Spleen (tissue), 11 donors: ENCODE data around the gene PLEKHM3. TPM values are rescaled to one million over a fixed set of nuclear protein-coding genes. Genes with fewer than 3 reads are reported as not detected.

Experiments used
- DNase-seq: peaks from one replicate; pipeline ENCODE4 v3.0.0-alpha.2; 2020
- H3K27ac ChIP-seq, 8 donors: fragments of 200-600 bp; sonication (generic) in 7 of 8; 1 replicate in 4 of 8; 2 replicates in 4 of 8; pipeline versions ENCODE4 v1.5.0 to v1.8.0; 2016 to 2021; ENCODE audit warnings: inconsistent platforms in 4 of 8, mild to moderate bottlenecking in 4 of 8, moderate library complexity in 1 of 8
- H3K27me3 ChIP-seq, 7 donors: fragments of 200-600 bp; sonication (generic) in 6 of 7; replicated peaks in 1 of 7; 1 replicate in 4 of 7; 2 replicates in 3 of 7; pipeline versions ENCODE4 v1.5.0 to v1.8.0; 2016 to 2021; ENCODE audit warnings: inconsistent platforms in 3 of 7, mild to moderate bottlenecking in 1 of 7
- H3K36me3 ChIP-seq, 6 donors: fragments of 200-600 bp; sonication (generic) in 5 of 6; 1 replicate in 4 of 6; 2 replicates in 2 of 6; pipeline versions ENCODE4 v1.5.0 to v1.8.0; 2016 to 2021; ENCODE audit warnings: inconsistent platforms in 2 of 6
- H3K4me1 ChIP-seq, 6 donors: fragments of 200-600 bp; sonication (generic) in 5 of 6; 1 replicate in 3 of 6; 2 replicates in 3 of 6; pipeline versions ENCODE4 v1.5.0 to v1.8.0; 2016 to 2021; ENCODE audit warnings: inconsistent platforms in 3 of 6
- H3K4me3 ChIP-seq, 8 donors: fragments of 200-600 bp; sonication (generic) in 7 of 8; 1 replicate in 4 of 8; 2 replicates in 4 of 8; pipeline versions ENCODE4 v1.5.0 to v1.8.0; 2016 to 2021; ENCODE audit warnings: inconsistent platforms in 4 of 8, mild to moderate bottlenecking in 4 of 8, moderate library complexity in 2 of 8
- H3K9me3 ChIP-seq, 8 donors: fragments of 200-600 bp; sonication (generic) in 7 of 8; 1 replicate in 4 of 8; 2 replicates in 4 of 8; pipeline versions ENCODE4 v1.5.0 to v1.8.0; 2016 to 2021; ENCODE audit warnings: inconsistent platforms in 4 of 8
- CTCF ChIP-seq, 11 experiments: fragments of 200-600 bp in 7 of 11; fragments of 450-650 bp in 4 of 11; sonication (generic) in 4 of 11; IDR thresholded peaks in 8 of 11; conservative IDR thresholded peaks in 3 of 11; 1 replicate in 7 of 11; 2 replicates in 4 of 11; pipeline versions ENCODE4 v1.4.0 to v1.8.0; 2016 to 2021; ENCODE audit warnings: antibody characterized with exemption in 11 of 11, inconsistent platforms in 4 of 11, mild to moderate bottlenecking in 1 of 11
- POLR2A ChIP-seq, 3 donors: fragments of 450-650 bp; IDR thresholded peaks; one replicate each; pipeline ENCODE4 v1.5.1; 2017; ENCODE audit warnings: antibody characterized with exemption in 3 of 3, mild to moderate bottlenecking in 1 of 3
- POLR2AphosphoS5 ChIP-seq, 3 donors: sonication (generic); formaldehyde crosslinking; IDR thresholded peaks; one replicate each; pipeline ENCODE4 v1.5.1; 2017; ENCODE audit warnings: antibody characterized with exemption in 3 of 3
- WGBS, 5 donors: extraction: QIAGEN DNeasy Blood & Tissue Kit in 3 of 5; methylation state at CpG; one replicate each; pipeline versions ENCODE4 v1.1.5 to v1.1.7; 2013 to 2018; 5-methylcytosine and 5-hydroxymethylcytosine counted together
- intact Hi-C: fragments of 100-400 bp; cut with DNase I; formaldehyde crosslinking; loops from one replicate; pipeline ENCODE4 v1.15.0; 2023; ENCODE audit warnings: low total_unique reads
- polyA plus RNA-seq, 3 donors: library from polyadenylated mRNA; stranded (reverse); fragments of 200-250 nt; gene quantifications; one replicate each; pipeline ENCODE4 v1.2.1, GENCODE V29; 2013
- total RNA-seq, 7 donors: library from RNA; depleted of rRNA in 3 of 7; stranded (reverse); fragments of >200 nt in 3 of 7; fragmentation: NEBNext Ultra II Directional in 4 of 7; extraction: Animal tissue kit (Norgen Biotek cat#: 25700) in 4 of 7; gene quantifications; one replicate each; pipeline versions ENCODE4 v1.1.0 to v1.2.1, GENCODE V29; 2016 to 2021
- donor health status: healthy with polysubstance abuse.
- donor health status: DM: no; HTN: no; CAD: no; lungs with moderate emphysema.
- donor health status: DM: no; HTN: no; CAD: no.
- donor health status: Bipolar disorder and iron deficiency.
- donor health status: healthy.
- donor health status: DM: no; HTN: no; CAD: no.
- donor health status: DM: yes; HTN: yes; CAD: no.

PLEKHM3 gene
- total and polyA plus RNA-seq, 10 donors: 2.4 to 24.3 (median 18.3) TPM

DNA sequence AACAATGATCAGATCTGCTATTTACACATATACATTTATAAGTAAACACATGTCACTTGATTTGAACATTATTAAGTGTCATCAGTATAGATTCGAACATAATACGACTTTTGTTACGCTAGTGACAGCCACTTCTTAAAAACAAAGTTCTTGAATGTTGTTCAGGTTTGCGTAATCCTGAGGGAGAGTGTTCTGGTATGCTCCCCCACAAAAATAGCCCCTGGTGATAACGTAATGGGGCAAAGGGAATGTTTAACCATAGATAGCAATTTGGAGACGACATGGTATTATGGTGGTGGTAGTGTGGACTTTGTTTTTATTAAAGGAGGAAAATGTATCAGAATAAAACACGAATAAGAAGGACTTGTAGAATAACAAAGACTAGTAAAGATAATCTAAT, 90.6 kb downstream of the PLEKHM3 start:
- Histone ChIP-seq H3K4me3 (no peak overlapping the region), H3K27ac (no peak overlapping the region), H3K27me3 (no peaks in the 10 kb centered on the region), H3K9me3 (no peaks in the 10 kb centered on the region), H3K4me1 (peaks cover 0 to 13% (median 2%) of the 10 kb centered on the region in 6 donors), H3K36me3 (peaks cover 0 to 35% (median 10%) of the 10 kb centered on the region in 6 donors)
- intact Hi-C loops: no loop called here
- no peak for DNase-seq
- 88 to 94% (median 94%) methylated on average over 7 of the region's 7 CpGs for WGBS, 5 donors
- TF ChIP-seq CTCF (IDR thresholded peaks at IDR 0.05 in 8 of 11, conservative IDR thresholded peaks at IDR 0.05 in 3 of 11) (no peak), POLR2A (IDR thresholded peaks at IDR 0.05) (no peak), POLR2AphosphoS5 (IDR thresholded peaks at IDR 0.05) (no peak)

DNA sequence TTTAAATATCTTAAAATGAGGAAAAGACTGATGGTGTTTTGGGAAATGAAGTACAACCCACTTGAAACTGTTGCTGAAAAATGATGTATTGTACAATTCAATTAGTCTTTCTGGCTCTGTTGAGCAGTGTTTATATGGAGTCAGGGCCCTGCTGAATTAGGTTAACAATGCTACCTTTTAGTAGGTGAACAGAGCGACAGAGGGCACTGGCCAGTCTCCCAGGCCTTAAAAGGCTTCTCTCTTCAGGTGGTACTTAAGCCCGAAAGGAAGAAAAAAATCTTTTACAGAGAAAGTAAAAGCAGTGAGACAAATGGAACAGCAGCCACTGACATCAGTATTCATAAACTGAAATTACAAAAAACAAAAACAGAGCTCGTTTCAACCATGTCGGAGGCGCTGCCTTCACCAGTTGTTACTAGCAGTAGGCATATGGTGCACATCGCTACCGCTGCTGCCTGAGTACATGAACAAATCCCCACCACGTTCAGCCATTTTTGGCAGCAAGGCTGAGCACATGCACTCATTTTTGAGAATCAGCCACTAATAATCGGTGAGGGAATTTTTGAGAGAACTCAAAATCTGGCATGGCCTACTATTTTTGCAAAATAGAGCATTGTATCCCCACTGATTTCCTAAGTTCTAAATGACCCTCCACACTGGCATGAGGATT, 91.8 kb downstream of the PLEKHM3 start:
- no peaks in the 10 kb centered on the region for H3K9me3 ChIP-seq
- intact Hi-C loops: no loop called here
- H3K36me3 ChIP-seq: peaks cover 0 to 47% (median 14%) of the 10 kb centered on the region in 6 donors
- no peak overlapping the region for H3K27ac ChIP-seq
- TF ChIP-seq POLR2AphosphoS5 (IDR thresholded peaks at IDR 0.05): no peak
- no peak for TF ChIP-seq CTCF (IDR thresholded peaks at IDR 0.05 in 8 of 11, conservative IDR thresholded peaks at IDR 0.05 in 3 of 11)
- no peak for TF ChIP-seq POLR2A (IDR thresholded peaks at IDR 0.05)
- no peak for DNase-seq
- no peak overlapping the region for H3K4me3 ChIP-seq
- H3K27me3 ChIP-seq: no peaks in the 10 kb centered on the region
- peaks cover 0 to 8% (median 2%) of the 10 kb centered on the region in 6 donors for H3K4me1 ChIP-seq
- WGBS, 5 donors: 90 to 94% (median 93%) methylated on average over 9 of the region's 9 CpGs

- Histone ChIP-seq H3K4me1 (no peaks in the 10 kb centered on the region), H3K36me3 (peaks cover 0 to 54% (median 14%) of the 10 kb centered on the region in 6 donors), H3K4me3 (no peak overlapping the region), H3K27me3 (no peaks in the 10 kb centered on the region), H3K27ac (no peak overlapping the region), H3K9me3 (no peaks in the 10 kb centered on the region)
- TF ChIP-seq POLR2A (IDR thresholded peaks at IDR 0.05) (no peak), POLR2AphosphoS5 (IDR thresholded peaks at IDR 0.05) (no peak), CTCF (IDR thresholded peaks at IDR 0.05 in 8 of 11, conservative IDR thresholded peaks at IDR 0.05 in 3 of 11) (no peak)
- DNase-seq: no peak
- intact Hi-C loops: no loop called here
- 91 to 100% (median 95%) methylated on average over 1 of the region's 1 CpG for WGBS, 5 donors
These were observed 93.2 kb downstream of the PLEKHM3 start for GRCh38 chr2:207932106-207932505.

DNA sequence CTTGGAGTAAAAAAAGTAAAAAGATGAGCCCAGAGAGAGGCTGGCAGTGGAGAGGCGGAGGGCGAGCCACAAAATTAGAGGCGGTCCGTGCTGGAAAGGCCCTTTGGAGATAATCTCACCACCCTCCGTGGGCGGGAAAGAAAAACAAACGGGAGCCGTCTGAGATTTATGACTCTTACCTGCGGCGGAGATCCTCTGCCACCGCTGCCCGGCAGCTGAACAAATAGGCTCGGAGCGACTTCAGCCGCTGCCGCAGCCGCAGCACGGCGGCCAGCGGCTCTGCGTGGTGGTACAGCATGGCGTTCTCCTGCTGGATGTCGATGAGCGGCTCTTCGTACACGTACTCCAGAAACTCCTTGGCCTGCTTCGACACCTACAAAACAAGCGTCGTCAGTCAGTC, 94.6 kb downstream of the PLEKHM3 start:
- H3K4me1 ChIP-seq: peaks cover 0 to 10% (median 0%) of the 10 kb centered on the region in 6 donors
- 92 to 97% (median 96%) methylated on average over 29 of the region's 29 CpGs for WGBS, 5 donors
- H3K4me3 ChIP-seq: no peak overlapping the region
- H3K36me3 ChIP-seq: peaks cover 0 to 63% (median 14%) of the 10 kb centered on the region in 6 donors
- no peaks in the 10 kb centered on the region for H3K9me3 ChIP-seq
- intact Hi-C loops: no loop called here
- TF ChIP-seq POLR2AphosphoS5 (IDR thresholded peaks at IDR 0.05) (no peak), POLR2A (IDR thresholded peaks at IDR 0.05) (no peak)
- no peak for DNase-seq
- no peak overlapping the region for H3K27ac ChIP-seq
- no peaks in the 10 kb centered on the region for H3K27me3 ChIP-seq
